Stomach (tissue), 9 donors: Measurements from ENCODE around the gene MRAS. TPM values are rescaled to one million over a fixed set of nuclear protein-coding genes. Genes with fewer than 3 reads are reported as not detected.

ENCODE experiments used
- DNase-seq, 2 donors: peaks; one replicate each; pipeline versions ENCODE4 v3.0.0 to v3.0.0-alpha.2; 2013 to 2019
- H3K27ac ChIP-seq, 5 donors: fragments of 200-600 bp in 4 of 5; sonication (generic) in 4 of 5; one replicate each; pipeline ENCODE4 v1.5.1; 2013 to 2019; ENCODE audit warnings: mild to moderate bottlenecking in 1 of 5, moderate library complexity in 1 of 5
- H3K27me3 ChIP-seq, 3 donors: fragments of 200-600 bp; sonication (generic); one replicate each; pipeline ENCODE4 v1.5.1; 2017 to 2019; ENCODE audit warnings: mixed run types in 1 of 3
- H3K36me3 ChIP-seq, 4 donors: fragments of 200-600 bp; sonication (generic); 1 replicate in 3 of 4; 2 replicates in 1 of 4; pipeline ENCODE4 v1.5.1; 2016 to 2019
- H3K4me1 ChIP-seq, 4 donors: fragments of 200-600 bp; sonication (generic); one replicate each; pipeline ENCODE4 v1.5.1; 2016 to 2019
- H3K4me3 ChIP-seq, 4 donors: fragments of 200-600 bp; sonication (generic) in 3 of 4; one replicate each; pipeline ENCODE4 v1.5.1; 2016 to 2019; ENCODE audit warnings: mild to moderate bottlenecking in 1 of 4
- H3K9me3 ChIP-seq, 4 donors: fragments of 200-600 bp; sonication (generic); one replicate each; pipeline ENCODE4 v1.5.1; 2016 to 2019
- EP300 ChIP-seq: sonication (generic); formaldehyde crosslinking; IDR thresholded peaks from one replicate; pipeline ENCODE4 v1.6.1; 2017; ENCODE audit warnings: antibody characterized with exemption
- POLR2A ChIP-seq, 4 donors: fragments of 450-650 bp; IDR thresholded peaks; one replicate each; pipeline ENCODE4 v1.6.1; 2016; ENCODE audit warnings: antibody characterized with exemption in 4 of 4, control low read depth in 2 of 4, mild to moderate bottlenecking in 1 of 4, moderate library complexity in 1 of 4
- POLR2AphosphoS5 ChIP-seq, 3 donors: sonication (generic); formaldehyde crosslinking; IDR thresholded peaks; one replicate each; pipeline ENCODE4 v1.6.1; 2016; ENCODE audit warnings: antibody characterized with exemption in 3 of 3
- WGBS, 5 donors: extraction: QIAGEN DNeasy Blood & Tissue Kit in 3 of 5; methylation state at CpG; one replicate each; pipeline versions ENCODE4 v1.1.5 to v1.1.7; 2013 to 2018; 5-methylcytosine and 5-hydroxymethylcytosine counted together
- intact Hi-C: fragments of 100-400 bp; cut with DNase I; formaldehyde crosslinking; loops from one replicate; pipeline ENCODE4 v1.15.1; 2023; ENCODE audit warnings: low total_unique reads
- polyA plus RNA-seq, 3 donors: library from polyadenylated mRNA; stranded (reverse); fragments of 200-250 nt; gene quantifications; one replicate each; pipeline ENCODE4 v1.2.3, GENCODE V29; 2013
- total RNA-seq, 5 donors: library from RNA; depleted of rRNA; stranded (reverse); fragments of >200 nt; gene quantifications; one replicate each; pipeline versions ENCODE4 v1.1.0 to v1.2.3, GENCODE V29; 2014 to 2016
- TF ChIP-seq, protein P1 (sequence below), 7 experiments: fragments of 450-650 bp in 4 of 7; fragments of 200-600 bp in 3 of 7; sonication (generic) in 3 of 7; IDR thresholded peaks; one replicate each; pipeline ENCODE4 v1.5.1; 2016 to 2019; ENCODE audit warnings: antibody characterized with exemption in 7 of 7, control low read depth in 2 of 7, mild to moderate bottlenecking in 1 of 7
- donor health status: healthy with polysubstance abuse.
- donor health status: Bipolar disorder and iron deficiency.
- donor health status: healthy.

Gene MRAS
- total and polyA plus RNA-seq, 8 donors = 4.4 to 28.0 (median 10.5) TPM

DNA sequence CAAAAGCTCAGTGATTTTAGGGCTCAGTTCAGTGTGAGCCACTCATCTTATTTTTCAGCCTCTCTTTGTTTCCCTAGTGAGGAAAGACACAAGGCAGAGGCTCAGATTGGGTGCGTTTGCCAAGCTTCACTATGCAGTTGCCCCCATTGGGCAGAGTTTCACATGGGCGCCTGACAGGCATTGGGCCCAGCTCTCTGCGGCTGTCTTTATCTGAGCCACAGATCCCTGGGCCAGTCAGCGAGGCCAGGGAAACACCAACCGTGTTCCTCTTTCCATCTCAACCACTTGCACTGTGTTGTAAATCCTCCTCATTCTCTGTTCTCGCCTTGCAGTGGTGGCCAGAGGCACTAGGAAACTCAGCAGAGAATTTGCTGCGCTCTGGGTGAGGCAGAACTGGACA, 96.9 kb downstream of the MRAS start:
- intact Hi-C loops = no loop called here
- DNase-seq = no peak
- H3K36me3 ChIP-seq = no peaks in the 10 kb centered on the region
- H3K27me3 ChIP-seq = no peaks in the 10 kb centered on the region
- H3K4me1 ChIP-seq = peaks cover 0 to 22% (median 2%) of the 10 kb centered on the region in 4 donors
- TF ChIP-seq POLR2A (IDR thresholded peaks at IDR 0.05) (no peak), POLR2AphosphoS5 (IDR thresholded peaks at IDR 0.05) (no peak), EP300 (no peak)
- TF ChIP-seq, protein P1, sequence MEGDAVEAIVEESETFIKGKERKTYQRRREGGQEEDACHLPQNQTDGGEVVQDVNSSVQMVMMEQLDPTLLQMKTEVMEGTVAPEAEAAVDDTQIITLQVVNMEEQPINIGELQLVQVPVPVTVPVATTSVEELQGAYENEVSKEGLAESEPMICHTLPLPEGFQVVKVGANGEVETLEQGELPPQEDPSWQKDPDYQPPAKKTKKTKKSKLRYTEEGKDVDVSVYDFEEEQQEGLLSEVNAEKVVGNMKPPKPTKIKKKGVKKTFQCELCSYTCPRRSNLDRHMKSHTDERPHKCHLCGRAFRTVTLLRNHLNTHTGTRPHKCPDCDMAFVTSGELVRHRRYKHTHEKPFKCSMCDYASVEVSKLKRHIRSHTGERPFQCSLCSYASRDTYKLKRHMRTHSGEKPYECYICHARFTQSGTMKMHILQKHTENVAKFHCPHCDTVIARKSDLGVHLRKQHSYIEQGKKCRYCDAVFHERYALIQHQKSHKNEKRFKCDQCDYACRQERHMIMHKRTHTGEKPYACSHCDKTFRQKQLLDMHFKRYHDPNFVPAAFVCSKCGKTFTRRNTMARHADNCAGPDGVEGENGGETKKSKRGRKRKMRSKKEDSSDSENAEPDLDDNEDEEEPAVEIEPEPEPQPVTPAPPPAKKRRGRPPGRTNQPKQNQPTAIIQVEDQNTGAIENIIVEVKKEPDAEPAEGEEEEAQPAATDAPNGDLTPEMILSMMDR (IDR thresholded peaks at IDR 0.05) = no peak
- no peak overlapping the region for H3K27ac ChIP-seq
- 78 to 92% (median 87%) methylated on average over 7 of the region's 7 CpGs for WGBS, 5 donors
- H3K4me3 ChIP-seq = no peak overlapping the region
- no peaks in the 10 kb centered on the region for H3K9me3 ChIP-seq

DNA sequence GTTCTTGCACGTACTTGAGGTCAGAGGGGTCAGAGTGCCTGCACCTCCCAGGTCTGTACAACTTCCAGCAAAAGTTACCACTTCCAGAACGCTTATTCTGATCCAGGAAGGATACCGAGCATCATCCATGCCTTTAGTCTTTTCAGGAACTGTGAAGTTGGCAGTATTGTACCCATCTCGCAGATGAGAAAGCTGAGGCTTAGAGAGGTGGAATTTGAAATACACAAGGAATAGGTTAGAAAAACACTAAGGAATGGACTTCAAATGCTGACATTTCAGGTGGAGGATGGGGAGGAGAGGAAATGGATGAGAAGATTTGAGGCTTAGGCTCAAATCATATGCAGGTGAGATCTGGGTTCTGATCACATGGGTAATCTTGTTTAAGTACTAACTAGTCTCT, 97.3 kb downstream of the MRAS start:
- Histone ChIP-seq H3K27me3 (no peaks in the 10 kb centered on the region), H3K4me1 (peaks cover 0 to 18% (median 2%) of the 10 kb centered on the region in 4 donors), H3K36me3 (no peaks in the 10 kb centered on the region), H3K4me3 (no peak overlapping the region), H3K27ac (no peak overlapping the region), H3K9me3 (no peaks in the 10 kb centered on the region)
- intact Hi-C loops = no loop called here
- no peak for DNase-seq
- WGBS, 5 donors = 87 to 92% (median 90%) methylated on average over 4 of the region's 4 CpGs
- TF ChIP-seq POLR2A (IDR thresholded peaks at IDR 0.05) = no peak

DNA sequence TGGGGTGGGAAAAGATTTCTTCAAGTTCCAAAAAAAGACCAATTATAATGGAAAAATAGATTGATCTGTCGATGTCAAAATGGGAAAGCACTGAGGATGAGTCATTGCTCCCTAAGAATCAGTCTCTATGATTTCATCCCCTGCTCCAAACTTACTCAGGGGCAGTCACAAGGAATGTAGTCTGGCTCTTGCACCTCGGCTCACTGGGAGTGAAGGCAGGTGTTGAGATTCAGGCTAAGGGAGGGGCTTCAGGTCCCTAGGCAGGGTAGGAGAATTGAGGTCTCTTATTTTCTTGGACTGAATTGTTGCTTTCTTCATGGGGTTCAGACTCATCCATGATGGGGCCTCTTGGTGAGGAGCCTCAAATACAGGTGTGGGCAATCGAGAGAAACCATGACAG, 100.3 kb downstream of the MRAS start:
- intact Hi-C loops = no loop called here
- Histone ChIP-seq H3K27me3 (no peaks in the 10 kb centered on the region), H3K36me3 (no peaks in the 10 kb centered on the region), H3K9me3 (no peaks in the 10 kb centered on the region), H3K4me1 (peaks cover 0 to 3% (median 0%) of the 10 kb centered on the region in 4 donors), H3K4me3 (no peak overlapping the region), H3K27ac (no peak overlapping the region)
- TF ChIP-seq, protein P1 (IDR thresholded peaks at IDR 0.05) = no peak
- TF ChIP-seq POLR2AphosphoS5 (IDR thresholded peaks at IDR 0.05) (no peak), EP300 (no peak), POLR2A (IDR thresholded peaks at IDR 0.05) (no peak)
- 71 to 91% (median 88%) methylated on average over 3 of the region's 3 CpGs for WGBS, 5 donors
- DNase-seq = no peak

DNA sequence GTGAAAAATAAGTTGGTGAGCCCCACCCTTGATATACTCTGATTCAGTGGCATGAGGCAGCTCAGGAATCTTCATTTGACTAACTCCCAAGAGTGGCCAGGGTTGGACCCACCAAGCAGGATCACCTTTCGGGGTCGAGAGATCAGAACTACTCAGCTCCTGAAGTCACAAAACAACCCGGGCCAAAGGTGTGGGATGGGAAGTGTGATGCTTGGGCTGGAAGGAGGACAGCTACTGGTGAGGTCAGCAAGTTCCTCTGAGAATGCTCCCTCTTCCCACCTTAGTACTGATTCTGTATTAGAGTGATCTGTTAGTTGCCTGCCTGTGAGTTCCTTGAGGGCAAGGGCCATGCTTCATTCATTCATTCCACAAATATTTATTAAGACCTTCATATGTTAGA, 101.1 kb downstream of the MRAS start:
- Histone ChIP-seq H3K4me3 (no peak overlapping the region), H3K4me1 (peaks cover 0 to 3% (median 0%) of the 10 kb centered on the region in 4 donors), H3K36me3 (no peaks in the 10 kb centered on the region), H3K27ac (no peak overlapping the region), H3K9me3 (no peaks in the 10 kb centered on the region), H3K27me3 (no peaks in the 10 kb centered on the region)
- TF ChIP-seq, protein P1 (IDR thresholded peaks at IDR 0.05) = no peak
- TF ChIP-seq POLR2A (IDR thresholded peaks at IDR 0.05) = no peak
- TF ChIP-seq POLR2AphosphoS5 (IDR thresholded peaks at IDR 0.05) = no peak
- TF ChIP-seq EP300 = no peak
- intact Hi-C loops = no loop called here
- no peak for DNase-seq
- 80 to 94% (median 82%) methylated on average over 3 of the region's 3 CpGs for WGBS, 5 donors

DNA sequence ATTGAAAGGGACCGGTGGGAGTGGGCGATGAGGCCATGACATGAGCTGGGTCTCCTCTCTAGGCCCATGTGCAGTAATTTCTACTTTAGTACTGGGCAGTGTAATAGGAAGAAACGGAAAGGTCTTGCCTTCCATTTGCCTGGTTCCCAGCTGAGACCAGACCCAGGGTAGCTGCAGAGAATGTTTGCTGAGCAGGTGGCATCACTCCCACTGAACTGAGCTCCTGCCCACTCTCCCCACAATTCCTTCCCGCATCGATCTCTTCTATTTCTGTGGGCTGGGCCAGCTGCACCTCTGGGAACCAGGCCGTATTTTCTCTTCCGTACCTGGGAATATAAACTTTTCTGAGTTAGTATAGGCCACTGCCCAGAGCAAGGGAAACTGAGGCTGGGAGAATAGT, 101.8 kb downstream of the MRAS start:
- no peak for DNase-seq
- 91 to 98% (median 93%) methylated on average over 7 of the region's 7 CpGs for WGBS, 5 donors
- H3K27ac ChIP-seq = no peak overlapping the region

More for the DNA sequence above, 101.8 kb downstream of the MRAS start:
- H3K27me3 ChIP-seq = no peaks in the 10 kb centered on the region
- H3K9me3 ChIP-seq = no peaks in the 10 kb centered on the region
- no peak overlapping the region for H3K4me3 ChIP-seq
- intact Hi-C loops = no loop called here
- TF ChIP-seq, protein P1 (IDR thresholded peaks at IDR 0.05) = no peak
- no peak for TF ChIP-seq EP300
- TF ChIP-seq POLR2AphosphoS5 (IDR thresholded peaks at IDR 0.05) = no peak
- TF ChIP-seq POLR2A (IDR thresholded peaks at IDR 0.05) = no peak
- H3K36me3 ChIP-seq = no peaks in the 10 kb centered on the region
- H3K4me1 ChIP-seq = peaks cover 0 to 2% (median 0%) of the 10 kb centered on the region in 4 donors
